Adrenal gland (tissue), 5 donors: ENCODE measurements around the gene ERICH4.

Source experiments
- CTCF ChIP-seq, 6 experiments: fragments of 450-650 bp in 4 of 6; fragments of 200-600 bp in 2 of 6; sonication (generic) in 1 of 6; IDR thresholded peaks; 1 replicate in 5 of 6; 2 replicates in 1 of 6; pipeline versions ENCODE4 v1.5.1 to v1.8.0; 2016 to 2021; ENCODE audit warnings: antibody characterized with exemption in 6 of 6, mild to moderate bottlenecking in 2 of 6, moderate library complexity in 1 of 6
- POLR2A ChIP-seq, 2 donors: fragments of 450-650 bp; IDR thresholded peaks; one replicate each; pipeline ENCODE4 v1.6.1; 2017; ENCODE audit warnings: antibody characterized with exemption in 2 of 2, mild to moderate bottlenecking in 2 of 2, moderate library complexity in 1 of 2
- donor health status: DM: no; HTN: no; CAD: no.

GRCh38 chr19:41414461-41414860 is 28.5 kb upstream of the ERICH4 start:
- TF ChIP-seq CTCF (IDR thresholded peaks at IDR 0.05) (no peak), POLR2A (IDR thresholded peaks at IDR 0.05) (no peak)
